Panc1 (cell line): ENCODE data around the gene GSS. TPM values are rescaled to one million over a fixed set of nuclear protein-coding genes. Genes with fewer than 3 reads are reported as not detected.

ENCODE experiments used
- ATAC-seq: fragments of 200-7000 bp; cut with Tn5 transposase; 2 replicates; pipeline ENCODE4 v1.9.1; 2020; ENCODE audit warnings: mild to moderate bottlenecking, moderate library complexity
- BruUV-seq: library from RNA; stranded (reverse); fragments of 400-500 nt; replicated peaks from 2 replicates; lab custom pipeline; 2021; lab: Mats Ljungman, UMichigan
- CTCF ChIA-PET: fragments of 300-600 bp; sonication (Branson Sonifier 250); formaldehyde crosslinking; loops from one replicate; lab custom pipeline; 2022; ENCODE audit warnings: antibody characterized with exemption; lab: Charles Lee
- POLR2A ChIA-PET: fragments of 300-600 bp; sonication (Branson Sonifier 250); formaldehyde crosslinking; loops from one replicate; lab custom pipeline; 2022; ENCODE audit warnings: antibody characterized with exemption; lab: Charles Lee
- DNase-seq: peaks from one replicate; pipeline ENCODE4 v3.0.0-alpha.2; 2010; ENCODE audit warnings: low read depth, low spot score
- H3K27ac ChIP-seq: 2 replicates; pipeline ENCODE4 v1.5.1; 2011; ENCODE audit warnings: mild to moderate bottlenecking, low read length, inconsistent platforms
- H3K27me3 ChIP-seq: fragments of 200-500 bp; sonication (Bioruptor generic); 2 replicates; pipeline ENCODE4 v1.6.0; 2014; ENCODE audit warnings: low read length, inconsistent platforms; ENCODE audit not compliant: control insufficient read depth, insufficient read depth
- H3K36me3 ChIP-seq: fragments of 200-500 bp; sonication (Bioruptor generic); 2 replicates; pipeline ENCODE4 v1.5.1; 2014; ENCODE audit warnings: inconsistent platforms, mild to moderate bottlenecking, low read length, moderate library complexity; ENCODE audit not compliant: control insufficient read depth, insufficient read depth
- H3K4me1 ChIP-seq: 2 replicates; pipeline ENCODE4 v1.5.1; 2011; ENCODE audit warnings: inconsistent platforms, mild to moderate bottlenecking, low read length, moderate library complexity; ENCODE audit not compliant: control insufficient read depth, insufficient read depth
- H3K4me3 ChIP-seq, 2 experiments: 2 replicates each; pipeline ENCODE4 v1.5.1; 2011 to 2012; ENCODE audit warnings: low read depth in 2 of 2, low read length in 2 of 2, mild to moderate bottlenecking in 2 of 2, inconsistent platforms in 1 of 2, moderate library complexity in 1 of 2
- H3K9me3 ChIP-seq: fragments of 200-500 bp; sonication (Bioruptor generic); 2 replicates; pipeline ENCODE4 v1.5.1; 2014; ENCODE audit warnings: low read depth, mild to moderate bottlenecking, inconsistent platforms, low read length, moderate library complexity; ENCODE audit not compliant: control insufficient read depth, insufficient read depth
- CTCF ChIP-seq: fragments of 450-650 bp; IDR thresholded peaks from 2 replicates; pipeline ENCODE4 v1.5.1; 2017; ENCODE audit warnings: mild to moderate bottlenecking
- POLR2AphosphoS5 ChIP-seq: IDR thresholded peaks from 2 replicates; pipeline ENCODE4 v1.6.1; 2012; ENCODE audit warnings: mild to moderate bottlenecking, low read depth, low read length, moderate library complexity
- SIN3A ChIP-seq: IDR thresholded peaks from 2 replicates; pipeline ENCODE4 v1.6.1; 2012; ENCODE audit warnings: low read depth, mild to moderate bottlenecking, low read length, moderate library complexity, borderline replicate concordance; ENCODE audit not compliant: insufficient read depth
- TCF7L2 ChIP-seq: IDR thresholded peaks from 2 replicates; pipeline ENCODE4 v1.6.1; 2011; ENCODE audit warnings: mild to moderate bottlenecking, low read depth, low read length, inconsistent platforms
- in situ Hi-C: cut with HindIII; loops from 2 replicates; pipeline ENCODE4 v1.10.0; 2016; ENCODE audit warnings: low sequenced_read_pairs, low pct_unique_long_range_greater_than_20kb
- intact Hi-C: fragments of 100-400 bp; cut with micrococcal nuclease; formaldehyde crosslinking; loops from one replicate; pipeline ENCODE4 v1.10.0; 2022; ENCODE audit not compliant: unreplicated experiment
- total RNA-seq: library from RNA; stranded (reverse); gene quantifications from one replicate; pipeline ENCODE4 v1.2.1, GENCODE V29; 2021; ENCODE audit not compliant: unreplicated experiment
- TF ChIP-seq, protein P1 (sequence below), 2 experiments: IDR thresholded peaks; 2 replicates each; pipeline ENCODE4 v1.6.1; 2011 to 2012; ENCODE audit warnings: low read depth in 2 of 2, control low read depth in 1 of 2, low read length in 1 of 2, mild to moderate bottlenecking in 1 of 2, moderate library complexity in 1 of 2; ENCODE audit not compliant: insufficient read depth in 1 of 2

Gene GSS
- total RNA-seq, 1 experiment from 2014 or later = 64.8 TPM

DNA sequence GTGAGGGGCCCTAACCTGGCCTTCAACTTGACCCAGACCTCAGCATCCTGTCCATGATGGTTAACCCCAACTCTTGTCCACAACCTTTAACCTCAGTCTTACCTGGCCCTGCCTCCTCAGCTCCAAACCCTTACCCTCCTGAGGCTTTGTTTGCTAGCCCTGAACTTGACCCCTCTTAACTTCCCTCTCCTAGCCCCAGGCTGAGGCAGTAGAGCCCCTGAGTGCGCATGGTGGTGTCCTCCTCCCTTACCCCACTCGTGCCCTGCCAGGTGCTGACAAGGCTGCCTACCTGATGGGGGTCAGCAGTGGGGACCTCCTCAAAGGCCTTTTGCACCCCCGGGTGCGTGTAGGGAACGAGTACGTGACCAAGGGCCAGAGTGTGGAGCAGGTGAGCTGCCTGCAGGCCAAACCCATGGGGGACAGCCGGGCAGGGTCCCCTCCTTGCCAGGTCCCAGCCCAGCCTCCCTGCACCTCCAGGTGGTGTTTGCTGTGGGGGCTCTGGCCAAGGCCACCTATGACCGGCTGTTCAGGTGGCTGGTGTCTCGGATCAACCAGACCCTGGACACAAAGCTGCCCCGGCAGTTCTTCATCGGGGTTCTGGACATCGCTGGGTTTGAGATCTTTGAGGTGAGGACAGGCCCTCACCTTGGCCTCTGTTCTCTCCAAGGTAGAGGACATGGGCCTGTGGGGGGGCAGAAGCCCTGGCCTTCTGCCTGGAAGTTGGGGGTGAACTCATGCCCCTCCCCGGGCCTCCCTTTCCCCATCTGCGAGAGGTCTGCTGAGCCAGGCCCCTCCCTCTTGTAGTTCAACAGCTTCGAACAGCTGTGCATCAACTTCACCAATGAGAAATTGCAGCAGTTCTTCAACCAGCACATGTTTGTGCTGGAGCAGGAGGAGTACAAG, 31.9 kb upstream of the GSS start:
- in situ Hi-C loops (no loop called here), intact Hi-C loops (no loop called here)
- ChIA-PET POLR2A (no interaction called here), CTCF (interaction anchor here (0.6 kb wide), 1 partner anchor 387 kb away, joined by 3 read pairs; no protein-coding TSS in a partner anchor)
- no peaks in the 10 kb centered on the region for H3K27me3 ChIP-seq
- H3K9me3 ChIP-seq = no peaks in the 10 kb centered on the region
- no peak overlapping the region for H3K4me3 ChIP-seq
- H3K27ac ChIP-seq = no peak overlapping the region
- DNase-seq = no peak
- no peak for ATAC-seq
- H3K4me1 ChIP-seq = no peaks in the 10 kb centered on the region
- no TSS peak for BruUV-seq
- no peaks in the 10 kb centered on the region for H3K36me3 ChIP-seq
- TF ChIP-seq CTCF (no peak), SIN3A (no peak), POLR2AphosphoS5 (no peak), TCF7L2 (no peak)
- TF ChIP-seq, protein P1, sequence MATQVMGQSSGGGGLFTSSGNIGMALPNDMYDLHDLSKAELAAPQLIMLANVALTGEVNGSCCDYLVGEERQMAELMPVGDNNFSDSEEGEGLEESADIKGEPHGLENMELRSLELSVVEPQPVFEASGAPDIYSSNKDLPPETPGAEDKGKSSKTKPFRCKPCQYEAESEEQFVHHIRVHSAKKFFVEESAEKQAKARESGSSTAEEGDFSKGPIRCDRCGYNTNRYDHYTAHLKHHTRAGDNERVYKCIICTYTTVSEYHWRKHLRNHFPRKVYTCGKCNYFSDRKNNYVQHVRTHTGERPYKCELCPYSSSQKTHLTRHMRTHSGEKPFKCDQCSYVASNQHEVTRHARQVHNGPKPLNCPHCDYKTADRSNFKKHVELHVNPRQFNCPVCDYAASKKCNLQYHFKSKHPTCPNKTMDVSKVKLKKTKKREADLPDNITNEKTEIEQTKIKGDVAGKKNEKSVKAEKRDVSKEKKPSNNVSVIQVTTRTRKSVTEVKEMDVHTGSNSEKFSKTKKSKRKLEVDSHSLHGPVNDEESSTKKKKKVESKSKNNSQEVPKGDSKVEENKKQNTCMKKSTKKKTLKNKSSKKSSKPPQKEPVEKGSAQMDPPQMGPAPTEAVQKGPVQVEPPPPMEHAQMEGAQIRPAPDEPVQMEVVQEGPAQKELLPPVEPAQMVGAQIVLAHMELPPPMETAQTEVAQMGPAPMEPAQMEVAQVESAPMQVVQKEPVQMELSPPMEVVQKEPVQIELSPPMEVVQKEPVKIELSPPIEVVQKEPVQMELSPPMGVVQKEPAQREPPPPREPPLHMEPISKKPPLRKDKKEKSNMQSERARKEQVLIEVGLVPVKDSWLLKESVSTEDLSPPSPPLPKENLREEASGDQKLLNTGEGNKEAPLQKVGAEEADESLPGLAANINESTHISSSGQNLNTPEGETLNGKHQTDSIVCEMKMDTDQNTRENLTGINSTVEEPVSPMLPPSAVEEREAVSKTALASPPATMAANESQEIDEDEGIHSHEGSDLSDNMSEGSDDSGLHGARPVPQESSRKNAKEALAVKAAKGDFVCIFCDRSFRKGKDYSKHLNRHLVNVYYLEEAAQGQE (IDR thresholded peaks at IDR 0.05; ENCODE audit: insufficient read depth in 1 of 2, low read depth in 2 of 2, low read length in 1 of 2) = no peak

GRCh38 chr20:34986311-34987287, 31.0 kb upstream of the GSS start:
- no peak for TF ChIP-seq POLR2AphosphoS5
- no peak for TF ChIP-seq TCF7L2
- TF ChIP-seq, protein P1 (IDR thresholded peaks at IDR 0.05; ENCODE audit: insufficient read depth in 1 of 2, low read depth in 2 of 2, low read length in 1 of 2) = no peak
- no peak for TF ChIP-seq CTCF
- no peak for TF ChIP-seq SIN3A
- ChIA-PET POLR2A (no interaction called here), CTCF (interaction anchor here (0.6 kb wide), 1 partner anchor 99 kb away, joined by 6 read pairs; no protein-coding TSS in a partner anchor)
- no peaks in the 10 kb centered on the region for H3K4me1 ChIP-seq
- H3K4me3 ChIP-seq = no peak overlapping the region
- intact Hi-C loops (no loop called here), in situ Hi-C loops (no loop called here)
- no peaks in the 10 kb centered on the region for H3K27me3 ChIP-seq
- DNase-seq (no peak), ATAC-seq (no peak)
- no TSS peak for BruUV-seq
- H3K27ac ChIP-seq = no peak overlapping the region
- H3K9me3 ChIP-seq = no peaks in the 10 kb centered on the region
- no peaks in the 10 kb centered on the region for H3K36me3 ChIP-seq
